Stimulated activated CD4-positive, alpha-beta T cell treated with anti-CD3 and anti-CD28 coated beads, TNF-alpha, amount 100 ng/mL, for 24 hours (primary cell): ENCODE measurements around the gene BCL11A.

ENCODE experiments used
- DNase-seq, 3 experiments: peaks; one replicate each; pipeline ENCODE4 v3.0.0-alpha.2; 2020; ENCODE audit warnings: low read depth in 3 of 3

Gene BCL11A

GRCh38 chr2:60546756-60547420 is 6.6 kb downstream of the BCL11A start:
- no peak for DNase-seq

GRCh38 chr2:60544954-60545560 is 8.4 kb downstream of the BCL11A start:
- DNase-seq = no peak

GRCh38 chr2:60544062-60544461 is 9.4 kb downstream of the BCL11A start:
- no peak for DNase-seq

- DNase-seq = no peak
Measured at GRCh38 chr2:60541056-60541651, 12.3 kb downstream of the BCL11A start.

GRCh38 chr2:60540074-60540473 is 13.4 kb downstream of the BCL11A start:
- no peak for DNase-seq

DNA sequence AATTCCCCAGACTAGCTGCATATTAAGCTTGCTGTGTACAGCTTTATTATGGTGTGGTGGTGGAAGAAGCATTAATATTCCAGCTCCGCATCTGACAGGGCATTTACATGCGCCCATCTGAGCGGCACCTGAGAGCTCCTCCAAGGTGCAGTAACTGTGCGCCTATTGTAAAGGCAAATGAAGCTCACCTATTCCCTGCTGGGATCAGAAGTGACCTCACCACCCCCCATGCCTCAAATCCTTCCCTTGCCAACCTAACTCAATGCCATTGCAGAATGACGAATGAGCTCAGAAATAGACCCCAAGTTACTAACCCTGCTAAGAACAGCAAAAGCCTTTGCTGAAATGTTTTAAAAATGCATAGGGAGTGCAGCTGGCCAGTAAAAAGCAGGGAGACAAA is 14.3 kb downstream of the BCL11A start:
- no peak for DNase-seq

GRCh38 chr2:60538101-60538500 is 15.4 kb downstream of the BCL11A start:
- no peak for DNase-seq

DNA sequence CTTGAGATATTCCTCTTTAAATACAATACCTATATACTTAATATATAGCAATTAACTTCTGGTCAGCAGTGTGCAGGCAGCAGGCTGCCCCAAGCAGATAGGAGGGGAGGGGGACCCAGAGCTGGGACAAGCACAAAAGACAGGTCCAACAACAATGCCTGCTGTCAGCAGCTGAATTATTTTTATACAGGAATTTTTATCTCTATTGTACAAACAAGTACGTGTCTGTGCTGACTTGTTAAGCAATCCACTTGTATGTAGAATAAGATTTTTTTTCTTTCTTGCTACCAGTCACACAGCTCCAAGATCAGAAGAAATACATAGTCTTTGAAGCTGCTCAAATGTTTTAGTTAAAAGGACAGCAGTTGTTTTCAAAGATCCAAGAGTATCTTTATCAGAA is 16.7 kb downstream of the BCL11A start:
- DNase-seq = no peak

DNA sequence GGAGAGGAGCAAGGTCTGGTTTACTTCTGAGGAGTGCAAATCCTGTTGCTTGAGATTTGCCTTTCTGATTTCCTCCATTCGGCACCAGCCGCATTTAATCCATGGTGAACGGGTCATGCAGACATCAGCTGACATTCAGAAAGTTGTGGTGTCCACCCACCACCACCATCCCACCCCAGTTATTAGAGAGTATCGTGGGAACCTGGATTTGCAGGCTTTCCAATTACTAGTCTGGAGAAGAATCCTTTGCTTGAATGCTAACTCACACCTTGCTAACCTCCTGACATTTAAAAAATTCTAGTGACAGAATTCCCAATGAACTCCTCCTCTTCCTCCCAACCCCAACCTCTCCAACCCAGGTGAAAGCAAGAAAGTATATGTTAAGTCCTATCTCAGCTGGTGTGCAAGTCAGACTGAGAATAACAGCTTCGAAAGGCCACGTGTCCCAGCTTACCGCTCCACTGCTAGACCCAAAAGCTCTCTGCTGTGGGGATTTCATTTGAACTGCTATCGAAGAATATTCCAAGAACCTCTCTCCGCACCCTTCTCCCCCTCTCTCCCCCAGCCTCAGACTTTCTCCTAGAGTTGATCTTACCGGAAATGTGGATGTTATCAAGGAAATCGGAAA is 17.7 kb downstream of the BCL11A start:
- DNase-seq = no peak

DNA sequence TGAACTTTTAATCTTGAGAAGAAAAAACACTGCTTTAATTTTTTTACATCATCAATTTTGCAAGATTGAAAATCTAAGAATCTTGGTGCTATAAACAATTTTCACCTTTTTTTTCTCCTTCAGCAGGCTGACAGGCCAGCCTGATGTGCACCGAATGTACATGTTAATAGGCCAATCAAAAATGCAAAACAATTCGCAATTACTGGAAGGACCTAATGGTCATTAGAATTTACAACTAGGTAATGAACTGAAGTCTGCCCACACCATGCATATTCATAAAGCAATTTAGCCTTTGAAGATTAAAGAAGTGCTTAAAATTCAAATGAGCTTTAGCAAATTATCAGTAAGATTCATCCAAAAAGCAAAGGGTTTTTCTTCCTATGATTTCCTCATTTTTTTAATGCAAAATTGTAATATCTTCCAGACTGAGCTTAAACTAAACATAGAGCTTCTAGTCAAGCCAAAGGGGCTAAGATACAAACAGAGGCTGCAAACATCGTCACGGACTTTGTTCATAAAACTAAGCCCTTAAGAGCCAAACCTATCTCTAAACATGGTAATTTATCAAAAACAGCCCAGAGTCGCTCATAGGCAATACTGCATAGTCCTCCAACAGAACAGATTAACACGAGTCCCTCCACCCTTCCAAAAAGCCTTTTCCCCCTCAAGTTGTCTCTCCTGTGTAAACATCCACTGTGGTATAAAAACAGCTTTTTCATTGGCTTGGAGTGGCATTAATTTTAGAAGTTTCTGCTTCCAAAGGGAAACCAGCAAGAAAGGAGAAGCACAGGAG is 18.4 kb downstream of the BCL11A start:
- no peak for DNase-seq

DNA sequence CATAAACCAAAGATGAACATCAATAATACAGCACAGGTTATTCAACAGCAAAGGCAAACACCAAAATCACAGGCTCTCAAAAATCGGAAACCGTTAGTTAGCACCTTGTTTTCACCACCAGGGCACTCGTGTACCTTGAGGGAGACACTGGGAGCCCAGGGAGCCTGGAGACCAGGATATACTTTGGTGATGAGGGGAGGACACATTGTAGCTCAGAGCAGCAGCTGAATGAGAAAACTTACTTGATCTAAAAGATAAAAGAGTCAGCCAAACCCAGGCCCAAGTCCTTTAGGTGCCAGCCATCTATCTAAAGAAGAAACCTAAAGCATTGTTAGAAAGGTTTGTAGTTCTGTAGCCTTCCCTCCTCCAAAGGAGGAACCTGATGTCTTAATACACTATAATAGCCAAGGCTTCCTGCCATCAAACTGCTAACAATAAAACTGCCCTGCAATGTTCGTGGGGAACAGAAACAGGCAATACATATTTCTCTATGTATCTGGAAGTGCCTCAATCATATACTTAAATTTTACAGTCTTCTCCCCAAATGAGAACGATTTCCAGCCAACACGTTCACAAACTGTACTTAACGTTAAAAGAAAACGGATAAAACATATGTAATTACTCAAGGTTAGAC is 19.3 kb downstream of the BCL11A start:
- no peak for DNase-seq

GRCh38 chr2:60533101-60534051 is 20.1 kb downstream of the BCL11A start:
- no peak for DNase-seq

GRCh38 chr2:60532421-60532820 is 21.0 kb downstream of the BCL11A start:
- DNase-seq = no peak

- no peak for DNase-seq
Measured at GRCh38 chr2:60531701-60532133, 21.7 kb downstream of the BCL11A start.

- no peak for DNase-seq
Measured at GRCh38 chr2:60530660-60531281, 22.7 kb downstream of the BCL11A start.

DNA sequence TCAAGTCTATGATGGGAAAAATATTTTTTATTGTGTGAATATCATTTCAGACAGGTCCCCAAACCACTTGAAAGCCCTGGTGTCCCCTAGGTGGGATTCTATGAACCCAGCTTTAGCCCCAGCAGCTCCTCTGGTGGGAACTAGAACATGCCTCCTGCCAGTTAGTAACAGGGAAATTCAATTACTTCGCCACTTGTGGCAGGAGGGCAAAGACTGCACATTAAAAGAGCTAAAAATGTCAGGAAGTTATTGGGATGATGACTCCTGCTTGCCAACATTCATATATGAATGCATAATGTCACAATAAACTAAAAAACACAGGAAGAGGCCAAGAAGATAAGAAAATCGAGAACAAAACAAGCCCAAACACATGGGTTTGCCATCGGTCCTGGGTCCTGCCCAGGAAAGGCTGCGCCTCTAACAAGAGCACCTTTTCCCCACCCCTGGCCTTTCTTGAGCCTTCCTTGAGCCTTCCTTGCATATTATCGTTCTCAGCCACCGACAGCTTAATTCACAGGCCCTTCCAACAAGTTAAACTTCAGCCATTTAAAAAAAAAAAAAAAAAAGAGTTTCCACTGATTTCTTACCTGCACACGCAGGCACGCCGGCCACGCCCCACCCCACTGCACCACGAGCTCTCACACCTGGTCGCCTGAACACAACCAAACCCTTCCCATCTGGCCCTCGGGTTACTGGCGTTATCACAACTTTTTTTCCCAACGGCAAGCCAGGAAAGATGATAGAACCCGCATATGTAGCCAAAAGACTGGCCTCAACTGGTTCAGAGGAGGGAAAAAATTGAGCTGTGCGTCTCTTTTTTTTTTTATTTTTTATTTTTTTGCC is 23.4 kb downstream of the BCL11A start:
- DNase-seq = no peak

DNA sequence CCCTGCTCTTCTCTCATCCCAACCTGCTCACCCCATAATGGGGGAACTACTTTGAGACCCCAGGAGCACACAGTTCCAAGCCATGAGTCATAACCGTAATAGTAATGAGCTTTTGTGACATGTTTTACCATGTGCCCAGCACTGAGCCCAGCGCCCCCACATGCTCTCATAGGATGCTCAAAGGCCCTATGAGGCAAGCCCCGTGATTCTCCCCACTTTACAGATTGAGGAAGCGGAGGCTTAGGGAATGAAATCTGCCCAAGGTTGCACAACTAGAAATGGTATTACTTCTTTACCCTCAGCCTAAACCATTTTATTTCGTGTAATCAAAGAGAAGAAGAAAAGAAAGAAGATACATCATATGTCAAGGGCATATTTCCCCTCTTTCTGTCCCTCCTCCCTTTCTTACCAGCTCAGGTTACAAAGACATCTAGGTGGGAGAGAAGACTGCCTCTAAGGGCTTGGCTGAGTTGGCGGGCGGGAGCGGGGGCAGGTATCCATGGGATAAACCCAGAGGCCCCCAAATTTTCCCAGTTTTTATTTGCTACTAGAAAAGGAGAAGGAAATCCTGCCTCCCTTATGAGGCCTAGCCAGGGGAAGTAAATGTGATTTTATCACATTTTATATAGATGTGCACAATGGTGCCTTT is 24.2 kb downstream of the BCL11A start:
- DNase-seq = no peak

GRCh38 chr2:60528281-60529020 is 25.0 kb downstream of the BCL11A start:
- DNase-seq = no peak
